Renal cortical epithelial cell (primary cell): ENCODE data around the gene LGI4. TPM values are rescaled to one million over a fixed set of nuclear protein-coding genes. Genes with fewer than 3 reads are reported as not detected.

Source experiments
- DNase-seq: peaks from one replicate; pipeline ENCODE4 v3.0.0-alpha.2; 2011; ENCODE audit warnings: low read depth
- total RNA-seq: library from RNA; depleted of rRNA; stranded (reverse); fragments of >200 nt; gene quantifications from 2 replicates; pipeline ENCODE4 v1.2.3, GENCODE V29; 2014

Gene LGI4
- not detected in 2 replicates for total RNA-seq

GRCh38 chr19:35134601-35135242 is at the start of gene LGI4:
LGI4 (minus strand) TSS chr19:35135059; CDS start chr19:35134680, 379 bp downstream.
- DNase-seq: no peak

GRCh38 chr19:35184267-35184666 is 49.4 kb upstream of the LGI4 start:
- no peak for DNase-seq

GRCh38 chr19:35181387-35181786 is 46.5 kb upstream of the LGI4 start:
- no peak for DNase-seq

GRCh38 chr19:35179830-35180229 is 45.0 kb upstream of the LGI4 start:
- DNase-seq: no peak

GRCh38 chr19:35178701-35179100 is 43.8 kb upstream of the LGI4 start:
- no peak for DNase-seq

- DNase-seq: no peak
Measured at GRCh38 chr19:35177377-35178274, 42.8 kb upstream of the LGI4 start.

- DNase-seq: no peak
Measured at GRCh38 chr19:35176181-35176570, 41.3 kb upstream of the LGI4 start.

GRCh38 chr19:35174226-35174625 is 39.4 kb upstream of the LGI4 start:
- DNase-seq: no peak

- no peak for DNase-seq
Measured at GRCh38 chr19:35171730-35172129, 36.9 kb upstream of the LGI4 start.

- no peak for DNase-seq
Measured at GRCh38 chr19:35170359-35171061, 35.7 kb upstream of the LGI4 start.

GRCh38 chr19:35169221-35169995 is 34.5 kb upstream of the LGI4 start:
- DNase-seq: no peak

GRCh38 chr19:35168196-35168595 is 33.3 kb upstream of the LGI4 start:
- no peak for DNase-seq

GRCh38 chr19:35167251-35168119 is 32.6 kb upstream of the LGI4 start:
- no peak for DNase-seq

- DNase-seq: no peak
Measured at GRCh38 chr19:35166100-35167063, 31.5 kb upstream of the LGI4 start.

- no peak for DNase-seq
Measured at GRCh38 chr19:35165200-35166058, 30.6 kb upstream of the LGI4 start.

- no peak for DNase-seq
Measured at GRCh38 chr19:35164418-35164817, 29.6 kb upstream of the LGI4 start.

- DNase-seq: no peak
Measured at GRCh38 chr19:35162471-35163326, 27.8 kb upstream of the LGI4 start.

- no peak for DNase-seq
Measured at GRCh38 chr19:35161434-35161743, 26.5 kb upstream of the LGI4 start.
